ENCODE results near the gene NEURL2. TPM values are rescaled to one million over a fixed set of nuclear protein-coding genes. Genes with fewer than 3 reads are reported as not detected.

The NEURL2 gene
- total and polyA plus RNA-seq, 10 donors = 2.7 to 19.4 (median 5.5) TPM

DNA sequence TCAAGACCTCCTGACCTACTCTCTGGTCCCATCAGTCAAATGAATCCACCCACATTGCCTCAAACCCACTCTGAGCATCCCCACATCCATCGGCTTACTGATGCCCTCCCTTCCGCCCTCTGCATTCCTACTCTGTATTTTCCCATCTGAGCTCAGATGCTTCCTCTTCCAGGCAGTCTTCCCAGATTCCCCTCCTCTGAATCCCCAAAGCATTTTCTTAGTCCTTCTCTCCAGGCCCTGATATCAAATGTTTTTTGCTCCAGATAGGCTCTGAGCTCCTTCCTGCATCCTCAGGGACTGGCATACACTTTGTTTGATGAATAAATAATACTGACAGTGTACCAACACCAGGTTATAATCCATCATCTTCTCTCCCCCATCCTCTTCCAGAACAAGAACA lies 17.1 kb upstream of the NEURL2 start:
- peaks cover 0 to 19% (median 5%) of the 10 kb centered on the region in 7 donors for H3K27me3 ChIP-seq (replicated peaks in 1 of 7)
- no peak overlapping the region for H3K27ac ChIP-seq
- H3K4me3 ChIP-seq = no peak overlapping the region
- H3K36me3 ChIP-seq = peaks cover 0 to 7% (median 0%) of the 10 kb centered on the region in 6 donors
- H3K4me1 ChIP-seq = peaks cover 14 to 36% (median 32%) of the 10 kb centered on the region in 6 donors
- no peak for TF ChIP-seq POLR2AphosphoS5 (IDR thresholded peaks at IDR 0.05)
- intact Hi-C loops (cut with DNase I; ENCODE audit: low total_unique reads) = no loop called here
- no peaks in the 10 kb centered on the region for H3K9me3 ChIP-seq
- no peak for DNase-seq
- 87 to 94% (median 93%) methylated on average over 2 of the region's 2 CpGs for WGBS, 5 donors

DNA sequence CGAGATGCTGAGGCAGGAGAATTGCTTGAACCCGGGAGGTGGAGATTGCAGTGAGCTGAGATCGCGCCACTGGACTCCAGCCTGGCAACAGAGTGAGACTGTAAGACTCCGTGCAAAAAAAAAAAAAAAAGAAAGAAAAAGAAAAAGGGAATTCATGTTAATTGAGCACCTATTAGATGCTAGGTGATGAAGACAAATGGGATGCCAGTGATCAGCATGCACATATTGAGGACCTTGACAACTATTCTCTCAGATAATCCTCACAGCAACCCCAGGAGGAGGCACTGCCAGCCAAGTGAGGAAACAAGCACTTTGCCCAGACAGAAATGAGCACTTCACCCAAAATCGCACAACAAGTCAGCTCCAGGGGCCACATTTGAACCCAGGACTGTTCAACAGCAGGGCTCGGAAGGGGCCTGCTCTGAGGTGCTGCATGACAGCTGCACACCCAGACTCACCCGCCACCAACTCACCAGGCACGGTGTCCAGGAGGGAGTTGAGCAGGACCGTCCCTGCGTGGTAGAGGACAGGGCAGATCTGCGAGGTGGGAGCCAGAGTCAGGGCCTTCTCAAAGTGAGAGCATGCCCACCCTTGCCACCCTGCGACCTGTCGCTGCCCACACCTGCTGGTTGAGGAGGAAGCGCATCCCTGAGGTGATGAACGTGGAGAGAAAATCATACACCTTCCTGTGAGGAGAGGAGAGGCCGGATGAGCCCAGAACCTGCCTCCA lies 16.4 kb upstream of the NEURL2 start:
- Histone ChIP-seq H3K4me3 (no peak overlapping the region), H3K36me3 (peaks cover 0 to 9% (median 0%) of the 10 kb centered on the region in 6 donors), H3K4me1 (peaks cover 11 to 30% (median 25%) of the 10 kb centered on the region in 6 donors), H3K27ac (no peak overlapping the region), H3K27me3 (replicated peaks in 1 of 7) (peaks cover 0 to 13% (median 5%) of the 10 kb centered on the region in 7 donors), H3K9me3 (no peaks in the 10 kb centered on the region)
- WGBS, 5 donors = 88 to 96% (median 93%) methylated on average over 16 to 17 of the region's 17 CpGs
- TF ChIP-seq POLR2A (IDR thresholded peaks at IDR 0.05) = no peak
- TF ChIP-seq POLR2AphosphoS5 (IDR thresholded peaks at IDR 0.05) = no peak
- TF ChIP-seq, protein P1, sequence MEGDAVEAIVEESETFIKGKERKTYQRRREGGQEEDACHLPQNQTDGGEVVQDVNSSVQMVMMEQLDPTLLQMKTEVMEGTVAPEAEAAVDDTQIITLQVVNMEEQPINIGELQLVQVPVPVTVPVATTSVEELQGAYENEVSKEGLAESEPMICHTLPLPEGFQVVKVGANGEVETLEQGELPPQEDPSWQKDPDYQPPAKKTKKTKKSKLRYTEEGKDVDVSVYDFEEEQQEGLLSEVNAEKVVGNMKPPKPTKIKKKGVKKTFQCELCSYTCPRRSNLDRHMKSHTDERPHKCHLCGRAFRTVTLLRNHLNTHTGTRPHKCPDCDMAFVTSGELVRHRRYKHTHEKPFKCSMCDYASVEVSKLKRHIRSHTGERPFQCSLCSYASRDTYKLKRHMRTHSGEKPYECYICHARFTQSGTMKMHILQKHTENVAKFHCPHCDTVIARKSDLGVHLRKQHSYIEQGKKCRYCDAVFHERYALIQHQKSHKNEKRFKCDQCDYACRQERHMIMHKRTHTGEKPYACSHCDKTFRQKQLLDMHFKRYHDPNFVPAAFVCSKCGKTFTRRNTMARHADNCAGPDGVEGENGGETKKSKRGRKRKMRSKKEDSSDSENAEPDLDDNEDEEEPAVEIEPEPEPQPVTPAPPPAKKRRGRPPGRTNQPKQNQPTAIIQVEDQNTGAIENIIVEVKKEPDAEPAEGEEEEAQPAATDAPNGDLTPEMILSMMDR (IDR thresholded peaks at IDR 0.05 in 8 of 11, conservative IDR thresholded peaks at IDR 0.05 in 3 of 11) = no peak
- no peak for DNase-seq
- intact Hi-C loops (cut with DNase I; ENCODE audit: low total_unique reads) = no loop called here

DNA sequence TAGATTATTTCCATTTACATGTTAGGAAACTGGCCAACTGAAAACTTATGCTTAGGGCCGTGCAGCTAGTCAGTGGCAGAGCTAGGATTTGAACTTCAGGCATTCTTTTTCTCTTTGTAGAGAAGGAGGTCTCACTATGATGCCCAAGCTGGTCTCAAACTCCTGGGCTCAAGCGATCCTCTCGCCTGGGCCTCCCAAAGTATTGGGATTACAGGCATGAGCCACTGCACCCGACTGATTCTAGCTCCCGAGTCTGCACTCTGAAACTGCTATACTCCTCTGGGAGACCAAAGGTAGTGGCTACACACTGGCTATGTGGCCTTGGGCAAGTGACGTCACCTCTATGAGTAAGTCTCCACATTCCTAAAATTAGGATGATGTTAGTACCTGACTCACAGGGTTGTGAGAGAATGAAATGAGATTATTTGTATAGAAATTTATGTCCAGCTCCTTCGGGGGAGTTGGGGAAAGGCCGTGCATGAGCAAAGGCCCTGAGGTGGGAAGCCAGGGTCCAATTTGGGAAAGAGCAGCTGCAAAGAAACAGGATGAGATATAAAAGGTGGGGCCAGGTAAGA lies 14.6 kb upstream of the NEURL2 start:
- no peaks in the 10 kb centered on the region for H3K9me3 ChIP-seq
- H3K27ac ChIP-seq = no peak overlapping the region
- intact Hi-C loops (cut with DNase I; ENCODE audit: low total_unique reads) = no loop called here
- TF ChIP-seq, protein P1 (IDR thresholded peaks at IDR 0.05 in 8 of 11, conservative IDR thresholded peaks at IDR 0.05 in 3 of 11) = no peak
- TF ChIP-seq POLR2AphosphoS5 (IDR thresholded peaks at IDR 0.05) (no peak), POLR2A (IDR thresholded peaks at IDR 0.05) (no peak)
- H3K27me3 ChIP-seq (replicated peaks in 1 of 7) = no peaks in the 10 kb centered on the region
- no peak overlapping the region for H3K4me3 ChIP-seq
- no peak for DNase-seq
- peaks cover 0 to 12% (median 8%) of the 10 kb centered on the region in 6 donors for H3K4me1 ChIP-seq
- WGBS, 5 donors = 89 to 96% (median 90%) methylated on average over 8 of the region's 8 CpGs
- peaks cover 0 to 27% (median 1%) of the 10 kb centered on the region in 6 donors for H3K36me3 ChIP-seq

DNA sequence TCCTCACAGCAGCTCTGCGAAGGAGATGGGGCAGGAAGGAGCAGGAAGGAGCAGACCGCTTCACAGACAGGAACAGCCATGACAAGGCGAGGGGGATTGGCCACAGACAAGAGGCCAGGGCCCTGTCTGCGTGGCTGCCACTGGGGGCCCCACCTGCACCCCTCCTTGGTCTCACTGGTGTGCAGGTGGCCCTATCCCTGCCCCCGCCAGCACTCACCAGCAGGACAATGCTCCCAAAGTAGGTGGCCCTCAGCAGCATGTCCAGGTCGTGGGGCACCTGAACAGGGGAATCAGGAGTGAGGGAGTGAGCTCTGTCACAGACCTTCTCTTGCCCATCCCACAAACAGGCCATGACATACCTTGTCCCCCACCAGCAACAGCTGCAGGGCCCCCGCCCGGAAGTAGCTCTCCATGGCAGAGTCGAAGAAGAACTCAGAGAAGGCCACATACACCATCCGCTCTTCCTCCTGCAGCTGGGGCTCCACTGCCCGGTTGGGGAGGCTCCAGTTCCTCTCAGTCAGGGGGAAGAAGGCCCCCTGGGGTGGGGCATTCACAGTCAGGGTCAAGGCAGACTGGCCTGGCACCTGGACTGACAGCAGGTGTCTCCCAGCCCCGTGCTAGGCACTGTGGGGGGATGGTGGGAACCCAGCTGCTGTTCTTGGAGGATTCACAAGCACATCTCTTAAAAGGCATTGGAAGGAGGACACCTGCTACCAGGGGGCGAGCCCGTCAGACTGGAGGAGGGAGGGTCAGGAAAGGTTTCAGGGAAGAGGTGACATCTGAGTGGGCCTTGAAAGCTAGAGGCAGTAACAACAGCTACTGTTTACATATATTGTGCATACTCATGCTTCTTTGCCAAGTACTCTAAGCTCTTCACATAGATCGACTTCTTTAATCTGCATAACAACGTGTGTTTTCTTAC lies 13.8 kb upstream of the NEURL2 start:
- no peak for DNase-seq
- H3K36me3 ChIP-seq = peaks cover 0 to 33% (median 2%) of the 10 kb centered on the region in 6 donors
- intact Hi-C loops (cut with DNase I; ENCODE audit: low total_unique reads) = no loop called here
- peaks cover 0 to 4% (median 2%) of the 10 kb centered on the region in 6 donors for H3K4me1 ChIP-seq
- H3K27me3 ChIP-seq (replicated peaks in 1 of 7) = no peaks in the 10 kb centered on the region
- no peak overlapping the region for H3K27ac ChIP-seq
- no peaks in the 10 kb centered on the region for H3K9me3 ChIP-seq
- TF ChIP-seq POLR2A (IDR thresholded peaks at IDR 0.05) = no peak
- TF ChIP-seq POLR2AphosphoS5 (IDR thresholded peaks at IDR 0.05) = peak in 2 of 3 donors; percentile 9 to 58
- H3K4me3 ChIP-seq = no peak overlapping the region
- 69 to 79% (median 71%) methylated on average over 16 of the region's 16 CpGs for WGBS, 5 donors

Data from spleen (tissue), 11 donors.